Fibroblast of lung (primary cell): ENCODE measurements around the gene PARS2.
A peak's percentile ranks its signal among the peaks of the same experiment; 100 is the strongest.

ENCODE experiments used
- CTCF ChIP-seq, 2 donors: IDR thresholded peaks in 1 of 2; conservative IDR thresholded peaks in 1 of 2; 1 replicate in 1 of 2; 2 replicates in 1 of 2; pipeline ENCODE4 v1.5.1; 2011 to 2012; ENCODE audit warnings: low read length in 2 of 2, control low read depth in 1 of 2, inconsistent platforms in 1 of 2, low read depth in 1 of 2, mild to moderate bottlenecking in 1 of 2
- EZH2 ChIP-seq: IDR thresholded peaks from 2 replicates; pipeline ENCODE4 v1.5.1; 2012; ENCODE audit warnings: low read length, control low read depth, mild to moderate bottlenecking; ENCODE audit errors: missing control alignments

DNA sequence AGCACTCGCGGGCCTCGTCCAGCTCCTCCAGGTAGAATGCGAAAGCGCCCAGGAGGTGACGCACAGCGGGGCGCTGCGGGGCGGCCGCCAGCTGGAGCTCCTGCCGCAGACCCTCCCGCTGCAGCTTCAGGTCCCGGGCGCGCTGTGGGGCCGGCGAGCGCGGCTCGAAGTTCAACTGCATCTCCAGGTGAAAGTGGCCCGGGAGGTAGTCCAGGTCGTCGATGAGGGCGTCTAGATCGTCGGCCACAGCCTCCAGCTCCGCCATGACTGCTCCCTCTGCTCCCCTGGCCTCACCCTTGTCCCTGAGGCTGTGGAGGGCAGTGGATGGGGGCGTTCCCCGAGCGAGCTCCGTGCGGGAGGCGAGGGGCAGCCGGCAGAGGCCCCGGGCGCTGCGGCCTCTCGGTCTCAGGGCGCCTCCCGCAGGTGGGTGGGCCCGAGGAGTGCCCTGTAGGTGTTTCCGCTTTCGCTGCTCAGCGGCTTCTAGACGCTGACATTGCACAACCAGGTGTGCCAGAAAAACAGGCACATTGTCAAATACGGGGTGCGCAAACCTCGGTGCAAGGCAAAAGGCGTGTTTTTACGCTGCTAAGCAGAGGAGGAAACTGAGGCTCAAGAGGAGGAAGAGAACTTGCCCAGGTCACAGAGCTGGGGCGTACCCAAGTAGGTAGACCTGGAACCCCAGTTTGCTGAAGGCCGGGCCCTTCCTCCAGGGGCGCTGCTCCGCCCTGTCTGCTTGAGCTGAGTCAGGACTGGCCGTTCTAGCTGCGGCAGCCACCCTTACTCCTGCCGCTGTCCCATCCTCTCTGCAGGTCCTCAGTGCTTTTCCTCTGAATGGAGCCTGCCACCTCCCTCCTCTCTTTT lies 36.8 kb upstream of the PARS2 start, which contains the start of gene TTC22:
- TF ChIP-seq CTCF (conservative IDR thresholded peaks at IDR 0.05 in 1 of 2, IDR thresholded peaks at IDR 0.05 in 1 of 2; ENCODE audit: low read depth in 1 of 2, low read length in 2 of 2), result peak; percentile 13 to 25
- TF ChIP-seq EZH2, result peak; percentile 69
